Right atrium auricular region (tissue), 2 donors: ENCODE results near the gene CPNE7. TPM values are rescaled to one million over a fixed set of nuclear protein-coding genes. Genes with fewer than 3 reads are reported as not detected.

ENCODE experiments used
- DNase-seq: peaks from one replicate; pipeline ENCODE4 v3.0.0-alpha.2; 2019; ENCODE audit warnings: low spot score
- H3K27ac ChIP-seq, 2 donors: fragments of 200-600 bp; sonication (generic); 1 replicate in 1 of 2; 2 replicates in 1 of 2; pipeline ENCODE4 v1.5.1; 2016 to 2019
- H3K27me3 ChIP-seq, 2 donors: fragments of 200-600 bp; sonication (generic); one replicate each; pipeline versions ENCODE4 v1.5.1 to v1.6.0; 2017 to 2019
- H3K36me3 ChIP-seq: fragments of 200-600 bp; sonication (generic); one replicate; pipeline ENCODE4 v1.5.1; 2016
- H3K4me1 ChIP-seq, 2 donors: fragments of 200-600 bp; sonication (generic); one replicate each; pipeline versions ENCODE4 v1.5.1 to v1.6.0; 2017 to 2019
- H3K4me3 ChIP-seq, 2 donors: fragments of 200-600 bp; sonication (generic); 1 replicate in 1 of 2; 2 replicates in 1 of 2; pipeline ENCODE4 v1.5.1; 2017 to 2019; ENCODE audit warnings: mild to moderate bottlenecking in 1 of 2, moderate library complexity in 1 of 2
- H3K9me3 ChIP-seq, 2 donors: fragments of 200-600 bp; sonication (generic); one replicate each; pipeline ENCODE4 v1.5.1; 2019
- CTCF ChIP-seq, 2 donors: fragments of 200-600 bp; sonication (generic); IDR thresholded peaks; one replicate each; pipeline ENCODE4 v1.5.1; 2019; ENCODE audit warnings: antibody characterized with exemption in 2 of 2
- total RNA-seq, 2 donors: library from RNA; depleted of rRNA; stranded (reverse); fragments of >200 nt; gene quantifications; one replicate each; pipeline ENCODE4 v1.1.0, GENCODE V29; 2016

Gene CPNE7
- total RNA-seq, 2 donors from 2014 or later, result not detected

DNA sequence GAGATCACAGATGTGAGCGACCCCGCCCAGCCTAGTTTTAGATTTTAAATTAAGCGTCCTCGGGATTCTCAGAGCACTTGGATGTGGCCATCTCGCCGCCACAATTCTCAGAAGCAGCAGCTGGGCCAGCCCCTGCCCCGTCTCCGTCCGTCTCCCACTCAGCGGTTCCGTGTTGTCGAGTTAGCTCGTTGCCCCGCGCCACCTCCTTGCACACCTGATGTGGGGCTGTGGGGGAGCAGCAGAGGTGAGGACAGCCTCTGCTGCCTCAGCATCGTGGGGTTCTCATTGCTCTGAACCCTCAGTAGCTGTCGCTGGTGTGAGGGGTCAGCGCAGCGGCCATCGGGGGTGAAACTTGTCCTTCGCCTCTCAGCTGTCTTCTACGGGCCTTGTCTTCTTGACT is 23.2 kb upstream of the CPNE7 start:
- no peak overlapping the region for H3K27ac ChIP-seq
- no peak for DNase-seq
- no peaks in the 10 kb centered on the region for H3K9me3 ChIP-seq
- H3K27me3 ChIP-seq, result no peaks in the 10 kb centered on the region
- H3K36me3 ChIP-seq, result peaks cover 82% of the 10 kb centered on the region
- TF ChIP-seq CTCF (IDR thresholded peaks at IDR 0.05), result no peak
- peaks cover 0 to under 1% of the 10 kb centered on the region in 2 donors for H3K4me1 ChIP-seq
- H3K4me3 ChIP-seq, result no peak overlapping the region

- no peak overlapping the region for H3K4me3 ChIP-seq
- H3K4me1 ChIP-seq, result peaks cover 0 to 6% of the 10 kb centered on the region in 2 donors
- H3K27ac ChIP-seq, result no peak overlapping the region
- no peaks in the 10 kb centered on the region for H3K9me3 ChIP-seq
- H3K27me3 ChIP-seq, result no peaks in the 10 kb centered on the region
- no peak for DNase-seq
- H3K36me3 ChIP-seq, result peaks cover 76% of the 10 kb centered on the region
- no peak for TF ChIP-seq CTCF (IDR thresholded peaks at IDR 0.05)
Observed at GRCh38 chr16:89552913-89553312, 22.6 kb upstream of the CPNE7 start.

- no peak for TF ChIP-seq CTCF (IDR thresholded peaks at IDR 0.05)
- Histone ChIP-seq H3K27ac (no peak overlapping the region), H3K4me1 (peaks cover 0 to 6% of the 10 kb centered on the region in 2 donors), H3K27me3 (no peaks in the 10 kb centered on the region), H3K9me3 (no peaks in the 10 kb centered on the region), H3K36me3 (peaks cover 68% of the 10 kb centered on the region), H3K4me3 (no peak overlapping the region)
- DNase-seq, result no peak
Observed at GRCh38 chr16:89553733-89554132, 21.8 kb upstream of the CPNE7 start.

DNA sequence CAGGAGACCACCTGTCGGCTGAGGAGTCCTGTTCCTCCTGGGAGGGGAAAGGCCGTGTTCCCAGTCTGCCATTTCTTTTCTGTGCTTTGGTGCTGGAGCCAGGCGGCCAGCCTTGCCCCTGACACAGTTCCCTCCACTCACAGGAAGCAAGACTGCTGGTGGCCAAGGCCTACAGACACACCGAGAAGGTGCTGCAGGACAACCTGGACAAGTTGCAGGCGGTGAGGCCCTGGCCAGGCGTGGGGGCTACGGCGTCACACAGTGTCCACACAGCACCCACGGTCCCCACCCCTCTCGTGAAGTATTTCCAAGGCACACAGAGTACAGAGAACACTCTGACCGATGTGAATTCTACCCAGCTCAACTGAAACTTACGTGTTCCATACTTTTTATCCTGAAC is 21.2 kb upstream of the CPNE7 start:
- no peak for TF ChIP-seq CTCF (IDR thresholded peaks at IDR 0.05)
- DNase-seq, result no peak
- no peaks in the 10 kb centered on the region for H3K9me3 ChIP-seq
- no peak overlapping the region for H3K4me3 ChIP-seq
- H3K27ac ChIP-seq, result no peak overlapping the region
- no peaks in the 10 kb centered on the region for H3K27me3 ChIP-seq
- H3K4me1 ChIP-seq, result peaks cover 0 to 7% of the 10 kb centered on the region in 2 donors
- H3K36me3 ChIP-seq, result peaks cover 61% of the 10 kb centered on the region

GRCh38 chr16:89555265-89555664 is 20.3 kb upstream of the CPNE7 start:
- no peak for TF ChIP-seq CTCF (IDR thresholded peaks at IDR 0.05)
- Histone ChIP-seq H3K27me3 (no peaks in the 10 kb centered on the region), H3K4me1 (peaks cover 0 to 12% of the 10 kb centered on the region in 2 donors), H3K27ac (no peak overlapping the region), H3K36me3 (peaks cover 56% of the 10 kb centered on the region), H3K9me3 (no peaks in the 10 kb centered on the region), H3K4me3 (no peak overlapping the region)
- DNase-seq, result no peak

DNA sequence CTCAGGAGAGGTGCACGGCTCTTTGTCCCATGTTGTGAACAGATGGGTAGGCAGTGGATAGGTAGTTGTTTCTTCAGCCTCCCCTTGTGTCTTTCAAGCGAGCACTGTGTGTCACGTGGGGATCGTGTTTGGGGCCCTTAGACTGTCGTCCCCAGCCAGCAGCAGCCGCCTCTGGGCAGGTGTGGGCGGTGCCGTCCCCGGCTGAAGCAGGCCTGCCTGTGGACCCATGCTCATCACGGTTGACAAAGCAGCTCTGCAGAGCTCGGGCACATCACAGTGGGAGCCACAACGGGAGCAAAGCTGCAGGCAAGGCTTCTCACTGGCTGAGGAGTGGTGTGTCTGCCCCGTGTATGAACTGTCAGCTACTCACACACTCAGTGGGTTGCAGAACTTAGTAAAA is 19.8 kb upstream of the CPNE7 start:
- H3K4me1 ChIP-seq, result peaks cover 0 to 12% of the 10 kb centered on the region in 2 donors
- no peaks in the 10 kb centered on the region for H3K9me3 ChIP-seq
- H3K27me3 ChIP-seq, result no peaks in the 10 kb centered on the region
- H3K27ac ChIP-seq, result no peak overlapping the region
- TF ChIP-seq CTCF (IDR thresholded peaks at IDR 0.05), result no peak
- no peak for DNase-seq
- peaks cover 53% of the 10 kb centered on the region for H3K36me3 ChIP-seq
- H3K4me3 ChIP-seq, result no peak overlapping the region
